Liver (tissue), 9 donors: Measurements from ENCODE around the gene USP25. TPM values are rescaled to one million over a fixed set of nuclear protein-coding genes. Genes with fewer than 3 reads are reported as not detected.

Source experiments
- DNase-seq: peaks from one replicate; pipeline ENCODE4 v3.0.0-alpha.2; 2017; ENCODE audit warnings: low spot score
- H3K27ac ChIP-seq, 2 donors: one replicate each; pipeline ENCODE4 v1.7.0; 2013; ENCODE audit warnings: inconsistent platforms in 2 of 2, low read length in 2 of 2, control low read depth in 1 of 2, low read depth in 1 of 2, mild to moderate bottlenecking in 1 of 2
- H3K27me3 ChIP-seq, 4 donors: one replicate each; pipeline versions ENCODE4 v1.6.1 to v1.7.0; 2013; ENCODE audit warnings: low read length in 3 of 4, inconsistent platforms in 1 of 4, mild to moderate bottlenecking in 1 of 4, moderate library complexity in 1 of 4; ENCODE audit not compliant: control insufficient read depth in 4 of 4, insufficient read depth in 4 of 4
- H3K36me3 ChIP-seq, 4 donors: one replicate each; pipeline versions ENCODE4 v1.6.1 to v1.7.0; 2013; ENCODE audit warnings: low read length in 3 of 4, mild to moderate bottlenecking in 3 of 4, low read depth in 1 of 4, moderate library complexity in 1 of 4; ENCODE audit not compliant: control insufficient read depth in 4 of 4, insufficient read depth in 3 of 4
- H3K4me1 ChIP-seq, 4 donors: one replicate each; pipeline versions ENCODE4 v1.6.1 to v1.7.0; 2013; ENCODE audit warnings: low read length in 3 of 4, mild to moderate bottlenecking in 3 of 4, moderate library complexity in 1 of 4; ENCODE audit not compliant: control insufficient read depth in 4 of 4, insufficient read depth in 4 of 4
- H3K4me3 ChIP-seq, 3 donors: one replicate each; pipeline versions ENCODE4 v1.6.1 to v1.7.0; 2013; ENCODE audit warnings: low read length in 3 of 3, control low read depth in 1 of 3, low read depth in 1 of 3, mild to moderate bottlenecking in 1 of 3
- H3K9ac ChIP-seq, 2 donors: one replicate each; pipeline ENCODE4 v1.7.0; 2013; ENCODE audit warnings: low read length in 2 of 2, mild to moderate bottlenecking in 2 of 2, moderate library complexity in 2 of 2, control low read depth in 1 of 2, low read depth in 1 of 2
- H3K9me3 ChIP-seq, 4 donors: one replicate each; pipeline versions ENCODE4 v1.6.1 to v1.7.0; 2013; ENCODE audit warnings: low read length in 3 of 4; ENCODE audit not compliant: control insufficient read depth in 4 of 4
- EGR1 ChIP-seq, 2 donors: IDR thresholded peaks; 2 replicates each; pipeline ENCODE4 v1.6.1; 2016 to 2018; ENCODE audit warnings: antibody characterized with exemption in 2 of 2, low read depth in 2 of 2
- FOXA2 ChIP-seq: IDR thresholded peaks from 2 replicates; pipeline ENCODE4 v1.6.1; 2016; ENCODE audit warnings: antibody characterized with exemption
- HNF4G ChIP-seq: IDR thresholded peaks from 2 replicates; pipeline ENCODE4 v1.6.1; 2016; ENCODE audit warnings: antibody characterized with exemption
- NR2F2 ChIP-seq: IDR thresholded peaks from 2 replicates; pipeline ENCODE4 v1.6.1; 2016; ENCODE audit warnings: antibody characterized with exemption
- RAD21 ChIP-seq, 2 donors: IDR thresholded peaks; 2 replicates each; pipeline ENCODE4 v1.6.1; 2016; ENCODE audit warnings: antibody characterized with exemption in 2 of 2, mild to moderate bottlenecking in 2 of 2
- SP1 ChIP-seq: IDR thresholded peaks from 2 replicates; pipeline ENCODE4 v1.6.1; 2018; ENCODE audit warnings: antibody characterized with exemption, mild to moderate bottlenecking
- TAF1 ChIP-seq: conservative IDR thresholded peaks from 2 replicates; pipeline ENCODE4 v1.6.1; 2016; ENCODE audit warnings: antibody characterized with exemption, mild to moderate bottlenecking
- YY1 ChIP-seq: IDR thresholded peaks from 2 replicates; pipeline ENCODE4 v1.6.1; 2016; ENCODE audit warnings: antibody characterized with exemption, mild to moderate bottlenecking
- WGBS: extraction: QIAGEN DNeasy Blood & Tissue Kit; methylation state at CpG from one replicate; pipeline ENCODE4 v1.1.7; 2013; 5-methylcytosine and 5-hydroxymethylcytosine counted together
- polyA plus RNA-seq, 2 donors: library from polyadenylated mRNA; stranded (reverse) in 1 of 2; unstranded in 1 of 2; fragments of 200-250 nt in 1 of 2; fragments of >200 nt in 1 of 2; fragmentation: Nextera tagmentation in 1 of 2; extraction: Ambion mirVana in 1 of 2; gene quantifications; one replicate each; pipeline versions ENCODE4 v1.2.1 to v1.2.3, GENCODE V29; 2013 to 2015
- total RNA-seq, 2 donors: library from RNA; depleted of rRNA; stranded (reverse); fragments of >200 nt; gene quantifications; one replicate each; pipeline ENCODE4 v1.2.3, GENCODE V29; 2014
- TF ChIP-seq, protein P1 (sequence below): fragments of 150-350 bp; IDR thresholded peaks from 2 replicates; pipeline ENCODE4 v1.5.1; 2017; ENCODE audit warnings: improper control_type of control experiment, low read depth, low read length; ENCODE audit not compliant: missing input control
- TF ChIP-seq, protein P2 (sequence below): IDR thresholded peaks from 2 replicates; pipeline ENCODE4 v1.6.1; 2016; ENCODE audit warnings: antibody characterized with exemption, mild to moderate bottlenecking
- TF ChIP-seq, protein P3 (sequence below): IDR thresholded peaks from 2 replicates; pipeline ENCODE4 v1.6.1; 2016; ENCODE audit warnings: antibody characterized with exemption
- TF ChIP-seq, protein P4 (sequence below): IDR thresholded peaks from 2 replicates; pipeline ENCODE4 v1.6.1; 2016; ENCODE audit warnings: antibody characterized with exemption
- donor health status: healthy.
- donor health status: healthy.
- donor health status: healthy.
- donor health status: healthy.
- donor health status: healthy.

Gene USP25
- total and polyA plus RNA-seq, 4 donors: 6.0 to 26.7 (median 15.3) TPM

DNA sequence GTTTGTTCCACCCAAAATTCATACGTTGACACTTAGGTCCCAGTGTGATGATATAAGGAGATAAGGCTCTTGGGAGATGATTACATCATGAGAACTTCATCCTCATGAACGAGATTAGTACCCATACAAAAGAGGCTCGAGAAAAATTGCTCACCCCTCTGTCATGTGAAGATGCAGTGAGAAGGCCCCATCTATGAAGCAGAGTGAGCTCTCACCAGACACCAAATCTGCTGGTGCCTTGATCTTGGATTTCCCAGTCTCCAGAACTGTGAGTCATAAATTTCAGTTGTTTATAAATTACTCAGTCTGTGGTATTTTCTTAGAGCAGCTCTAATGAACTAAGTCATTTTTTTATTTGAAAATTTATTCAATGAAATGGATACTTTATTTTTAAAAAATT, 42.6 kb upstream of the USP25 start:
- Histone ChIP-seq H3K4me1 (no peaks in the 10 kb centered on the region), H3K9me3 (no peaks in the 10 kb centered on the region), H3K27ac (no peak overlapping the region), H3K4me3 (no peak overlapping the region), H3K27me3 (no peaks in the 10 kb centered on the region), H3K9ac (no peak overlapping the region), H3K36me3 (no peaks in the 10 kb centered on the region)
- no peak for DNase-seq
- TF ChIP-seq YY1: no peak
- no peak for TF ChIP-seq NR2F2
- TF ChIP-seq, protein P1, sequence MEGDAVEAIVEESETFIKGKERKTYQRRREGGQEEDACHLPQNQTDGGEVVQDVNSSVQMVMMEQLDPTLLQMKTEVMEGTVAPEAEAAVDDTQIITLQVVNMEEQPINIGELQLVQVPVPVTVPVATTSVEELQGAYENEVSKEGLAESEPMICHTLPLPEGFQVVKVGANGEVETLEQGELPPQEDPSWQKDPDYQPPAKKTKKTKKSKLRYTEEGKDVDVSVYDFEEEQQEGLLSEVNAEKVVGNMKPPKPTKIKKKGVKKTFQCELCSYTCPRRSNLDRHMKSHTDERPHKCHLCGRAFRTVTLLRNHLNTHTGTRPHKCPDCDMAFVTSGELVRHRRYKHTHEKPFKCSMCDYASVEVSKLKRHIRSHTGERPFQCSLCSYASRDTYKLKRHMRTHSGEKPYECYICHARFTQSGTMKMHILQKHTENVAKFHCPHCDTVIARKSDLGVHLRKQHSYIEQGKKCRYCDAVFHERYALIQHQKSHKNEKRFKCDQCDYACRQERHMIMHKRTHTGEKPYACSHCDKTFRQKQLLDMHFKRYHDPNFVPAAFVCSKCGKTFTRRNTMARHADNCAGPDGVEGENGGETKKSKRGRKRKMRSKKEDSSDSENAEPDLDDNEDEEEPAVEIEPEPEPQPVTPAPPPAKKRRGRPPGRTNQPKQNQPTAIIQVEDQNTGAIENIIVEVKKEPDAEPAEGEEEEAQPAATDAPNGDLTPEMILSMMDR: no peak
- no peak for TF ChIP-seq EGR1 (IDR thresholded peaks at IDR 0.05; ENCODE audit: low read depth in 2 of 2)
- TF ChIP-seq RAD21 (IDR thresholded peaks at IDR 0.05): no peak
- TF ChIP-seq, protein P2, sequence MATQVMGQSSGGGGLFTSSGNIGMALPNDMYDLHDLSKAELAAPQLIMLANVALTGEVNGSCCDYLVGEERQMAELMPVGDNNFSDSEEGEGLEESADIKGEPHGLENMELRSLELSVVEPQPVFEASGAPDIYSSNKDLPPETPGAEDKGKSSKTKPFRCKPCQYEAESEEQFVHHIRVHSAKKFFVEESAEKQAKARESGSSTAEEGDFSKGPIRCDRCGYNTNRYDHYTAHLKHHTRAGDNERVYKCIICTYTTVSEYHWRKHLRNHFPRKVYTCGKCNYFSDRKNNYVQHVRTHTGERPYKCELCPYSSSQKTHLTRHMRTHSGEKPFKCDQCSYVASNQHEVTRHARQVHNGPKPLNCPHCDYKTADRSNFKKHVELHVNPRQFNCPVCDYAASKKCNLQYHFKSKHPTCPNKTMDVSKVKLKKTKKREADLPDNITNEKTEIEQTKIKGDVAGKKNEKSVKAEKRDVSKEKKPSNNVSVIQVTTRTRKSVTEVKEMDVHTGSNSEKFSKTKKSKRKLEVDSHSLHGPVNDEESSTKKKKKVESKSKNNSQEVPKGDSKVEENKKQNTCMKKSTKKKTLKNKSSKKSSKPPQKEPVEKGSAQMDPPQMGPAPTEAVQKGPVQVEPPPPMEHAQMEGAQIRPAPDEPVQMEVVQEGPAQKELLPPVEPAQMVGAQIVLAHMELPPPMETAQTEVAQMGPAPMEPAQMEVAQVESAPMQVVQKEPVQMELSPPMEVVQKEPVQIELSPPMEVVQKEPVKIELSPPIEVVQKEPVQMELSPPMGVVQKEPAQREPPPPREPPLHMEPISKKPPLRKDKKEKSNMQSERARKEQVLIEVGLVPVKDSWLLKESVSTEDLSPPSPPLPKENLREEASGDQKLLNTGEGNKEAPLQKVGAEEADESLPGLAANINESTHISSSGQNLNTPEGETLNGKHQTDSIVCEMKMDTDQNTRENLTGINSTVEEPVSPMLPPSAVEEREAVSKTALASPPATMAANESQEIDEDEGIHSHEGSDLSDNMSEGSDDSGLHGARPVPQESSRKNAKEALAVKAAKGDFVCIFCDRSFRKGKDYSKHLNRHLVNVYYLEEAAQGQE: no peak
- no peak for TF ChIP-seq FOXA2
- no peak for TF ChIP-seq TAF1
- TF ChIP-seq, protein P3, sequence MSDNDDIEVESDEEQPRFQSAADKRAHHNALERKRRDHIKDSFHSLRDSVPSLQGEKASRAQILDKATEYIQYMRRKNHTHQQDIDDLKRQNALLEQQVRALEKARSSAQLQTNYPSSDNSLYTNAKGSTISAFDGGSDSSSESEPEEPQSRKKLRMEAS: no peak
- no peak for TF ChIP-seq SP1
- TF ChIP-seq, protein P4, sequence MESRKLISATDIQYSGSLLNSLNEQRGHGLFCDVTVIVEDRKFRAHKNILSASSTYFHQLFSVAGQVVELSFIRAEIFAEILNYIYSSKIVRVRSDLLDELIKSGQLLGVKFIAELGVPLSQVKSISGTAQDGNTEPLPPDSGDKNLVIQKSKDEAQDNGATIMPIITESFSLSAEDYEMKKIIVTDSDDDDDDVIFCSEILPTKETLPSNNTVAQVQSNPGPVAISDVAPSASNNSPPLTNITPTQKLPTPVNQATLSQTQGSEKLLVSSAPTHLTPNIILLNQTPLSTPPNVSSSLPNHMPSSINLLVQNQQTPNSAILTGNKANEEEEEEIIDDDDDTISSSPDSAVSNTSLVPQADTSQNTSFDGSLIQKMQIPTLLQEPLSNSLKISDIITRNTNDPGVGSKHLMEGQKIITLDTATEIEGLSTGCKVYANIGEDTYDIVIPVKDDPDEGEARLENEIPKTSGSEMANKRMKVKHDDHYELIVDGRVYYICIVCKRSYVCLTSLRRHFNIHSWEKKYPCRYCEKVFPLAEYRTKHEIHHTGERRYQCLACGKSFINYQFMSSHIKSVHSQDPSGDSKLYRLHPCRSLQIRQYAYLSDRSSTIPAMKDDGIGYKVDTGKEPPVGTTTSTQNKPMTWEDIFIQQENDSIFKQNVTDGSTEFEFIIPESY: no peak
- 81% methylated on average over 3 of the region's 3 CpGs for WGBS

DNA sequence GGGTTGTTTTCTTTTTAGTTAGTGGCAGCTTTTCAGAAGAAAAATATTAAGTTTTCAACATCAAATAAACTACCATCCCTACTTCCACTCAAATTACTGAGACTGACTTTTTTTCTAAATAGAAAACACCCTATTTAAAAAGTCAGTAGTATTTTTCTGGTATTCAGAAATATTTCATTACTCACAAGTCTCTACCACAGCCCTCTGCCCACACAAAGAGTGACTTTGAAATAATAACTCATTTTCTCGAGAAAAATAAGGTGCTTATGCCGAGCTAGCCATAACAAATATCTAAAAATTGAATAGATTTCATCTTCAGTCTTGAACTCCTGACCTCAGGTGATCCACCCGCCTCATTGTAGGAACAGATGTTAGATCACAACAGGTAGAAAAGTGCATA, 41.8 kb upstream of the USP25 start:
- Histone ChIP-seq H3K4me3 (no peak overlapping the region), H3K27me3 (no peaks in the 10 kb centered on the region), H3K36me3 (no peaks in the 10 kb centered on the region), H3K4me1 (no peaks in the 10 kb centered on the region), H3K9me3 (no peaks in the 10 kb centered on the region), H3K27ac (no peak overlapping the region), H3K9ac (no peak overlapping the region)
- WGBS: 87% methylated on average over 3 of the region's 3 CpGs
- TF ChIP-seq, protein P1: no peak
- TF ChIP-seq, protein P4: no peak
- TF ChIP-seq, protein P3: no peak
- TF ChIP-seq RAD21 (IDR thresholded peaks at IDR 0.05) (no peak), FOXA2 (no peak), HNF4G (no peak)
- DNase-seq: no peak
